Keratinocyte (primary cell): Measurements from ENCODE around the gene BABAM2. TPM values are rescaled to one million over a fixed set of nuclear protein-coding genes. Genes with fewer than 3 reads are reported as not detected.

Experiments used
- DNase-seq: peaks from one replicate; pipeline ENCODE4 v3.0.0-alpha.2; 2011; ENCODE audit warnings: low read depth, missing footprints, low spot score
- FAIRE-seq: peaks from 2 replicates; lab custom pipeline; 2011; peaks lifted over from hg19 to GRCh38; lab: Jason Lieb, UNC
- H2AFZ ChIP-seq: 2 replicates; pipeline ENCODE4 v1.6.0; 2012; ENCODE audit warnings: low read length, control low read depth, inconsistent platforms; ENCODE audit not compliant: control insufficient read depth
- H3K27ac ChIP-seq: 2 replicates; pipeline ENCODE4 v1.5.1; 2011; ENCODE audit warnings: low read length; ENCODE audit not compliant: control insufficient read depth, insufficient read depth
- H3K27me3 ChIP-seq: 3 replicates; pipeline ENCODE4 v1.6.0; 2011; ENCODE audit warnings: low read length; ENCODE audit not compliant: control insufficient read depth, insufficient read depth; ENCODE audit errors: extremely low read depth
- H3K36me3 ChIP-seq, 2 experiments: 2 replicates in 1 of 2; 3 replicates in 1 of 2; pipeline ENCODE4 v1.5.1; 2011; ENCODE audit warnings: low read length in 2 of 2, mild to moderate bottlenecking in 1 of 2; ENCODE audit not compliant: control insufficient read depth in 2 of 2, insufficient read depth in 2 of 2; ENCODE audit errors: extremely low read depth in 1 of 2
- H3K4me1 ChIP-seq: 3 replicates; pipeline ENCODE4 v1.5.1; 2011; ENCODE audit warnings: low read length; ENCODE audit not compliant: control insufficient read depth, insufficient read depth; ENCODE audit errors: extremely low read depth
- H3K4me2 ChIP-seq: 3 replicates; pipeline ENCODE4 v1.6.0; 2011; ENCODE audit warnings: low read depth, low read length; ENCODE audit not compliant: control insufficient read depth, insufficient read depth; ENCODE audit errors: extremely low read depth
- H3K4me3 ChIP-seq, 3 experiments: fragments of 200-600 bp in 1 of 3; sonication (generic) in 1 of 3; 2 replicates in 2 of 3; 3 replicates in 1 of 3; pipeline ENCODE4 v1.5.1; 2011 to 2016; ENCODE audit warnings: low read length in 3 of 3, mild to moderate bottlenecking in 3 of 3, control low read depth in 2 of 3, inconsistent platforms in 1 of 3, low read depth in 1 of 3, mixed read lengths in 1 of 3, mixed run types in 1 of 3, moderate library complexity in 1 of 3; ENCODE audit not compliant: control insufficient read depth in 2 of 3, insufficient read depth in 2 of 3; ENCODE audit errors: extremely low read depth in 1 of 3
- H3K79me2 ChIP-seq: 2 replicates; pipeline ENCODE4 v1.6.0; 2012; ENCODE audit warnings: low read length; ENCODE audit not compliant: control insufficient read depth, insufficient read depth
- H3K9ac ChIP-seq: 3 replicates; pipeline ENCODE4 v1.6.0; 2011; ENCODE audit warnings: low read length; ENCODE audit not compliant: control insufficient read depth, insufficient read depth; ENCODE audit errors: extremely low read depth
- H3K9me1 ChIP-seq: 3 replicates; pipeline ENCODE4 v1.6.0; 2011; ENCODE audit warnings: low read length; ENCODE audit not compliant: control insufficient read depth, insufficient read depth; ENCODE audit errors: extremely low read depth
- H3K9me3 ChIP-seq: 2 replicates; pipeline ENCODE4 v1.5.1; 2012; ENCODE audit warnings: low read depth, low read length; ENCODE audit not compliant: control insufficient read depth
- H4K20me1 ChIP-seq: 3 replicates; pipeline ENCODE4 v1.6.0; 2011; ENCODE audit warnings: low read length; ENCODE audit not compliant: control insufficient read depth, insufficient read depth; ENCODE audit errors: extremely low read depth
- CTCF ChIP-seq, 3 experiments: IDR thresholded peaks in 1 of 3; conservative IDR thresholded peaks in 1 of 3; optimal IDR thresholded peaks in 1 of 3; 2 replicates in 2 of 3; 3 replicates in 1 of 3; pipeline versions ENCODE3 to v1.5.1; 2011; ENCODE audit warnings: low read length in 3 of 3, mild to moderate bottlenecking in 3 of 3, moderate library complexity in 2 of 3, control low read depth in 1 of 3, inconsistent platforms in 1 of 3; ENCODE audit not compliant: insufficient read depth in 2 of 3; ENCODE audit errors: extremely low read depth in 1 of 3
- EZH2 ChIP-seq: IDR thresholded peaks from one replicate; pipeline ENCODE4 v1.6.1; 2012; ENCODE audit warnings: inconsistent platforms, mild to moderate bottlenecking, low read length, moderate library complexity
- dilution Hi-C: fragments of 300-500 bp; cut with MboI; formaldehyde crosslinking; loops from one replicate; pipeline ENCODE4 v1.7.0; 2020; ENCODE audit warnings: low sequenced_read_pairs; ENCODE audit not compliant: extremely low pct_ligation_motif_present
- polyA plus RNA-seq, 5 experiments: library from polyadenylated mRNA; depleted of rRNA in 3 of 5; stranded (reverse) in 3 of 5; stranded (forward) in 1 of 5; unstranded in 1 of 5; fragments of >200 nt; gene quantifications; 1 replicate in 1 of 5; 2 replicates in 3 of 5; 3 replicates in 1 of 5; pipeline versions ENCODE4 v1.2.1 to v1.2.3, GENCODE V29; 2011 to 2012; ENCODE audit warnings: missing spikeins in 2 of 5, low read depth in 1 of 5, low replicate concordance in 1 of 5

Gene BABAM2
- polyA plus RNA-seq, 1 donor (not counting 4 experiments of a cell fraction or from before 2014, with no cell fraction given), result 29.8 TPM

GRCh38 chr2:27866237-27866636 lies 24.3 kb upstream of the BABAM2 start:
- Histone ChIP-seq H3K4me3 (no peak overlapping the region), H3K27ac (no peak overlapping the region), H3K4me2 (no peak overlapping the region), H3K9ac (no peak overlapping the region), H3K4me1 (peaks cover 3% of the 10 kb centered on the region), H3K9me3 (no peaks in the 10 kb centered on the region), H2AFZ (no peak overlapping the region), H3K27me3 (no peaks in the 10 kb centered on the region), H3K79me2 (no peaks in the 10 kb centered on the region), H4K20me1 (no peaks in the 10 kb centered on the region), H3K36me3 (no peaks in the 10 kb centered on the region), H3K9me1 (no peaks in the 10 kb centered on the region)
- dilution Hi-C loops, result no loop called here
- DNase-seq (no peak), FAIRE-seq (no peak)
- TF ChIP-seq EZH2, result no peak
- TF ChIP-seq CTCF (optimal IDR thresholded peaks at IDR 0.05 in 1 of 3, IDR thresholded peaks at IDR 0.05 in 1 of 3, conservative IDR thresholded peaks at IDR 0.05 in 1 of 3; ENCODE audit: extremely low read depth in 1 of 3, insufficient read depth in 2 of 3, low read length in 3 of 3), result no peak

DNA sequence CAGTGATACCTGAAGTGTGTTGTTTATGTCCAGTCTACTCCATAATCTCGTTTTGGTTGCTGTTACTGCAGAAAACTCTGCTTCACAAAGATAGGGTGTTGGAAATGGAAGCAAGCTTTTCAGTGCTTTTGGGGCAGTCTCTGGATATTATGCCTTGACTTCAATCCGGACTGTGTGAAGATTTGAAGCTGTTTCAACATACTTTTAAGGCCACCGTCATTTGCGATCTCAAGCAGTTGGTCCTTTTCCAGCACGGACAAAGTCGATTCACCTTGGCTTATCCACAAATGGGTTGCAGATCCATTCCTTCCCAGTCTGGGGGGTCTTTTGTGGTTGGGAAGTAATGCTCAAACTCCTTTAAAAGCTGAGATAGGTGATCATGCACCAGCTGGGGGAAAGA lies 20.8 kb upstream of the BABAM2 start:
- H3K4me2 ChIP-seq, result no peak overlapping the region
- TF ChIP-seq EZH2, result no peak
- no peak for TF ChIP-seq CTCF (optimal IDR thresholded peaks at IDR 0.05 in 1 of 3, IDR thresholded peaks at IDR 0.05 in 1 of 3, conservative IDR thresholded peaks at IDR 0.05 in 1 of 3; ENCODE audit: extremely low read depth in 1 of 3, insufficient read depth in 2 of 3, low read length in 3 of 3)
- no peaks in the 10 kb centered on the region for H3K36me3 ChIP-seq
- dilution Hi-C loops, result no loop called here
- no peaks in the 10 kb centered on the region for H3K9me1 ChIP-seq
- no peaks in the 10 kb centered on the region for H4K20me1 ChIP-seq
- no peak overlapping the region for H3K9ac ChIP-seq
- H2AFZ ChIP-seq, result no peak overlapping the region
- no peaks in the 10 kb centered on the region for H3K27me3 ChIP-seq
- peak; percentile 13 for FAIRE-seq
- H3K4me3 ChIP-seq, result no peak overlapping the region
- no peaks in the 10 kb centered on the region for H3K79me2 ChIP-seq
- no peaks in the 10 kb centered on the region for H3K9me3 ChIP-seq
- no peak overlapping the region for H3K27ac ChIP-seq
- H3K4me1 ChIP-seq, result no peaks in the 10 kb centered on the region
- no peak for DNase-seq
